Sigmoid colon (tissue), 7 donors: Measurements from ENCODE around the gene LATS1. TPM values are rescaled to one million over a fixed set of nuclear protein-coding genes. Genes with fewer than 3 reads are reported as not detected.
A peak's percentile ranks its signal among the peaks of the same experiment; 100 is the strongest.

ENCODE experiments used
- DNase-seq: peaks from one replicate; pipeline ENCODE4 v3.0.0-alpha.2; 2019
- H3K27ac ChIP-seq, 4 donors: fragments of 200-600 bp; sonication (generic); one replicate each; pipeline ENCODE4 v1.5.1; 2016 to 2019; ENCODE audit warnings: mild to moderate bottlenecking in 1 of 4
- H3K27me3 ChIP-seq, 3 donors: fragments of 200-600 bp; sonication (generic); one replicate each; pipeline ENCODE4 v1.5.1; 2019; ENCODE audit warnings: mild to moderate bottlenecking in 1 of 3
- H3K36me3 ChIP-seq, 4 donors: fragments of 200-600 bp; sonication (generic); one replicate each; pipeline ENCODE4 v1.5.1; 2016 to 2019
- H3K4me1 ChIP-seq, 4 donors: fragments of 200-600 bp; sonication (generic); one replicate each; pipeline ENCODE4 v1.5.1; 2017 to 2019
- H3K4me3 ChIP-seq, 4 donors: fragments of 200-600 bp; sonication (generic); one replicate each; pipeline ENCODE4 v1.5.1; 2017 to 2019; ENCODE audit warnings: mild to moderate bottlenecking in 2 of 4, moderate library complexity in 1 of 4
- H3K9me3 ChIP-seq, 4 donors: fragments of 200-600 bp in 3 of 4; sonication (generic) in 3 of 4; one replicate each; pipeline versions ENCODE4 v1.5.1 to v1.6.1; 2013 to 2019
- CTCF ChIP-seq, 4 experiments: fragments of 450-650 bp in 3 of 4; fragments of 200-600 bp in 1 of 4; IDR thresholded peaks; one replicate each; pipeline ENCODE4 v1.5.1; 2016 to 2019; ENCODE audit warnings: antibody characterized with exemption in 4 of 4, mild to moderate bottlenecking in 3 of 4, moderate library complexity in 2 of 4
- EP300 ChIP-seq, 4 donors: sonication (generic); formaldehyde crosslinking; IDR thresholded peaks; one replicate each; pipeline ENCODE4 v1.6.1; 2017; ENCODE audit warnings: antibody characterized with exemption in 4 of 4
- POLR2A ChIP-seq, 2 donors: fragments of 450-650 bp; IDR thresholded peaks; one replicate each; pipeline ENCODE4 v1.6.1; 2016; ENCODE audit warnings: antibody characterized with exemption in 2 of 2, mild to moderate bottlenecking in 2 of 2, moderate library complexity in 2 of 2
- POLR2AphosphoS5 ChIP-seq, 4 donors: sonication (generic); formaldehyde crosslinking; IDR thresholded peaks; one replicate each; pipeline ENCODE4 v1.6.1; 2017; ENCODE audit warnings: antibody characterized with exemption in 4 of 4
- WGBS, 2 donors: extraction: QIAGEN DNeasy Blood & Tissue Kit; methylation state at CpG; one replicate each; pipeline ENCODE4 v1.1.7; 2013; 5-methylcytosine and 5-hydroxymethylcytosine counted together
- intact Hi-C: fragments of 100-400 bp; cut with DNase I; formaldehyde crosslinking; loops from one replicate; pipeline ENCODE4 v1.15.1; 2023
- polyA plus RNA-seq, 3 donors: library from polyadenylated mRNA; stranded (reverse); fragments of 200-250 nt; gene quantifications; one replicate each; pipeline ENCODE4 v1.2.3, GENCODE V29; 2013
- total RNA-seq, 4 donors: library from RNA; depleted of rRNA; stranded (reverse); fragments of >200 nt; gene quantifications; one replicate each; pipeline ENCODE4 v1.1.0, GENCODE V29; 2016
- donor health status: healthy with polysubstance abuse.
- donor health status: Bipolar disorder and iron deficiency.
- donor health status: healthy.

Gene LATS1
- total RNA-seq (10 to 100 TPM; 23.8 to 31.6 (median 25.2) TPM), polyA plus RNA-seq (1 to 10 TPM; 3.6 to 8.0 (median 4.9) TPM)

- Histone ChIP-seq H3K36me3 (no peaks in the 10 kb centered on the region), H3K9me3 (no peaks in the 10 kb centered on the region), H3K27me3 (no peaks in the 10 kb centered on the region), H3K27ac (peak within 1 kb of the TSS; percentile 97 to 100 (median 100)), H3K4me3 (peak within 1 kb of the TSS; percentile 61 to 99 (median 94)), H3K4me1 (peaks cover 0 to 41% (median 24%) of the 10 kb centered on the region in 4 donors)
- WGBS, 2 donors, result 0 to 1% methylated on average over 82 of the region's 82 CpGs
- intact Hi-C loops, result loop anchor here (2.0 to 10.0 kb wide), 5 partner anchors 29 to 207 kb away; partner anchors contain the start of genes GINM1, KATNA1, LRP11 and NUP43
- peak; percentile 95 for DNase-seq
- peak in 2 of 4 donors; percentile 23 to 36 for TF ChIP-seq EP300 (IDR thresholded peaks at IDR 0.05)
- peak; percentile 81 to 86 for TF ChIP-seq POLR2A (IDR thresholded peaks at IDR 0.05)
- peak; percentile 61 to 92 (median 86) for TF ChIP-seq POLR2AphosphoS5 (IDR thresholded peaks at IDR 0.05)
- no peak for TF ChIP-seq CTCF (IDR thresholded peaks at IDR 0.05)
These were observed at the start of gene LATS1 for GRCh38 chr6:149717588-149718458. TSS of gene LATS1 (minus strand) at chr6:149718101. CDS start at chr6:149702126, 15,975 bp downstream.

GRCh38 chr6:149766156-149766769, 48.4 kb upstream of the LATS1 start:
- H3K4me1 ChIP-seq, result no peaks in the 10 kb centered on the region
- WGBS, 2 donors, result 41 to 88% methylated on average over 3 of the region's 3 CpGs

GRCh38 chr6:149763866-149764265, 46.0 kb upstream of the LATS1 start:
- Histone ChIP-seq H3K4me3 (no peak overlapping the region), H3K4me1 (no peaks in the 10 kb centered on the region), H3K36me3 (peaks cover 0 to 29% (median 0%) of the 10 kb centered on the region in 4 donors), H3K27ac (no peak overlapping the region), H3K9me3 (no peaks in the 10 kb centered on the region), H3K27me3 (no peaks in the 10 kb centered on the region)
- no peak for TF ChIP-seq CTCF (IDR thresholded peaks at IDR 0.05)
- no peak for TF ChIP-seq EP300 (IDR thresholded peaks at IDR 0.05)
- TF ChIP-seq POLR2AphosphoS5 (IDR thresholded peaks at IDR 0.05), result no peak
- no peak for TF ChIP-seq POLR2A (IDR thresholded peaks at IDR 0.05)
- intact Hi-C loops, result no loop called here
- DNase-seq, result no peak

More at GRCh38 chr6:149766156-149766769, 48.4 kb upstream of the LATS1 start:
- no peak overlapping the region for H3K27ac ChIP-seq
- H3K27me3 ChIP-seq, result no peaks in the 10 kb centered on the region
- intact Hi-C loops, result no loop called here
- DNase-seq, result no peak
- H3K9me3 ChIP-seq, result no peaks in the 10 kb centered on the region
- TF ChIP-seq POLR2A (IDR thresholded peaks at IDR 0.05) (no peak), CTCF (IDR thresholded peaks at IDR 0.05) (no peak), EP300 (IDR thresholded peaks at IDR 0.05) (no peak), POLR2AphosphoS5 (IDR thresholded peaks at IDR 0.05) (no peak)
- H3K36me3 ChIP-seq, result peaks cover 0 to 17% (median 1%) of the 10 kb centered on the region in 4 donors
- no peak overlapping the region for H3K4me3 ChIP-seq

GRCh38 chr6:149761438-149761837, 43.5 kb upstream of the LATS1 start:
- no peaks in the 10 kb centered on the region for H3K9me3 ChIP-seq
- H3K27me3 ChIP-seq, result no peaks in the 10 kb centered on the region
- H3K36me3 ChIP-seq, result peaks cover 0 to 25% (median 0%) of the 10 kb centered on the region in 4 donors
- H3K4me3 ChIP-seq, result no peak overlapping the region
- 63 to 82% methylated on average over 1 of the region's 1 CpG for WGBS, 2 donors
- intact Hi-C loops, result no loop called here
- no peak for DNase-seq
- H3K4me1 ChIP-seq, result no peaks in the 10 kb centered on the region
- TF ChIP-seq CTCF (IDR thresholded peaks at IDR 0.05), result no peak
- TF ChIP-seq POLR2AphosphoS5 (IDR thresholded peaks at IDR 0.05), result no peak
- TF ChIP-seq EP300 (IDR thresholded peaks at IDR 0.05), result no peak
- TF ChIP-seq POLR2A (IDR thresholded peaks at IDR 0.05), result no peak
- H3K27ac ChIP-seq, result no peak overlapping the region
